Esophagus squamous epithelium (tissue), 5 donors: ENCODE data around the gene CTDP1. TPM values are rescaled to one million over a fixed set of nuclear protein-coding genes. Genes with fewer than 3 reads are reported as not detected.

ENCODE experiments used
- DNase-seq: peaks from one replicate; lab custom pipeline; 2025; lab: John Stamatoyannopoulos, UW
- H3K27ac ChIP-seq, 4 donors: fragments of 200-600 bp; sonication (generic); one replicate each; pipeline ENCODE4 v1.5.1; 2016 to 2019; ENCODE audit warnings: mild to moderate bottlenecking in 1 of 4
- H3K27me3 ChIP-seq, 4 donors: fragments of 200-600 bp; sonication (generic); 1 replicate in 3 of 4; 2 replicates in 1 of 4; pipeline versions ENCODE4 v1.5.1 to v1.6.0; 2017 to 2021; ENCODE audit warnings: antibody characterized with exemption in 1 of 4
- H3K36me3 ChIP-seq, 3 donors: fragments of 200-600 bp; sonication (generic); one replicate each; pipeline ENCODE4 v1.5.1; 2016 to 2019
- H3K4me1 ChIP-seq, 3 donors: fragments of 200-600 bp; sonication (generic); one replicate each; pipeline ENCODE4 v1.5.1; 2017 to 2019
- H3K4me3 ChIP-seq, 4 donors: fragments of 200-600 bp; sonication (generic); 1 replicate in 3 of 4; 2 replicates in 1 of 4; pipeline ENCODE4 v1.5.1; 2016 to 2019; ENCODE audit warnings: mild to moderate bottlenecking in 2 of 4, moderate library complexity in 1 of 4
- H3K9me3 ChIP-seq, 3 donors: fragments of 200-600 bp; sonication (generic); one replicate each; pipeline ENCODE4 v1.5.1; 2016 to 2019
- POLR2A ChIP-seq, 4 donors: fragments of 450-650 bp; IDR thresholded peaks; one replicate each; pipeline ENCODE4 v1.6.1; 2017; ENCODE audit warnings: antibody characterized with exemption in 4 of 4, mild to moderate bottlenecking in 4 of 4, moderate library complexity in 3 of 4
- WGBS, 2 donors: methylation state at CpG; one replicate each; pipeline ENCODE4 v1.1.5; 2018; 5-methylcytosine and 5-hydroxymethylcytosine counted together
- intact Hi-C: fragments of 100-400 bp; cut with DNase I; formaldehyde crosslinking; loops from one replicate; pipeline ENCODE4 v1.15.0; 2022
- total RNA-seq, 4 donors: library from RNA; depleted of rRNA; stranded (reverse); fragments of >200 nt; gene quantifications; one replicate each; pipeline ENCODE4 v1.1.0, GENCODE V29; 2016
- TF ChIP-seq, protein P1 (sequence below), 6 experiments: fragments of 450-650 bp in 4 of 6; fragments of 200-600 bp in 2 of 6; sonication (generic) in 2 of 6; IDR thresholded peaks; one replicate each; pipeline ENCODE4 v1.5.1; 2016 to 2019; ENCODE audit warnings: antibody characterized with exemption in 6 of 6, mild to moderate bottlenecking in 4 of 6, moderate library complexity in 4 of 6
- donor health status: DM: yes; HTN: yes; CAD: no.

CTDP1 gene
- total RNA-seq, 4 donors from 2014 or later: 10.5 to 17.1 (median 15.5) TPM

DNA sequence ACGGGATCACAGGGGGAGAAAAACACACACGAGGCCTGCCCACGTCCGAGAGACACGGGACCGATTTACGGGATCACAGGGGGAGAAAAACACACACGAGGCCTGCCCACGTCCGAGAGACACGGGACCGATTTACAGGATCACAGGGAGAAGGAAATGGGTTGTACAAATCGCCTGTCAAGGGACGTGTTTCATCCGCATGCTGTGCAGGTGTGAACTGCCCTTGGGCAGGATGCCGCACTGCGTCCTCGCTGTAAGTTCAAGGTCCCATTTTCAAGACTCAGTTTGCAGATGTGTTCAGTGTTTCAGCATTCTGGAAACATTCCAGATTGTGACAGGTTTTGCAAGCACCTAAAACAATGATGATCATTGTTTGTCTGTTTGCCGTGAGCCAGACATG lies 115.8 kb downstream of the CTDP1 start:
- H3K27me3 ChIP-seq: peaks cover 11 to 73% (median 21%) of the 10 kb centered on the region in 4 donors
- no peak for DNase-seq
- no peaks in the 10 kb centered on the region for H3K36me3 ChIP-seq
- intact Hi-C loops: no loop called here
- H3K27ac ChIP-seq: no peak overlapping the region
- H3K4me1 ChIP-seq: peaks cover 18 to 45% (median 20%) of the 10 kb centered on the region in 3 donors
- WGBS, 2 donors: 83 to 88% methylated on average over 17 to 19 of the region's 19 CpGs
- no peaks in the 10 kb centered on the region for H3K9me3 ChIP-seq
- TF ChIP-seq, protein P1, sequence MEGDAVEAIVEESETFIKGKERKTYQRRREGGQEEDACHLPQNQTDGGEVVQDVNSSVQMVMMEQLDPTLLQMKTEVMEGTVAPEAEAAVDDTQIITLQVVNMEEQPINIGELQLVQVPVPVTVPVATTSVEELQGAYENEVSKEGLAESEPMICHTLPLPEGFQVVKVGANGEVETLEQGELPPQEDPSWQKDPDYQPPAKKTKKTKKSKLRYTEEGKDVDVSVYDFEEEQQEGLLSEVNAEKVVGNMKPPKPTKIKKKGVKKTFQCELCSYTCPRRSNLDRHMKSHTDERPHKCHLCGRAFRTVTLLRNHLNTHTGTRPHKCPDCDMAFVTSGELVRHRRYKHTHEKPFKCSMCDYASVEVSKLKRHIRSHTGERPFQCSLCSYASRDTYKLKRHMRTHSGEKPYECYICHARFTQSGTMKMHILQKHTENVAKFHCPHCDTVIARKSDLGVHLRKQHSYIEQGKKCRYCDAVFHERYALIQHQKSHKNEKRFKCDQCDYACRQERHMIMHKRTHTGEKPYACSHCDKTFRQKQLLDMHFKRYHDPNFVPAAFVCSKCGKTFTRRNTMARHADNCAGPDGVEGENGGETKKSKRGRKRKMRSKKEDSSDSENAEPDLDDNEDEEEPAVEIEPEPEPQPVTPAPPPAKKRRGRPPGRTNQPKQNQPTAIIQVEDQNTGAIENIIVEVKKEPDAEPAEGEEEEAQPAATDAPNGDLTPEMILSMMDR (IDR thresholded peaks at IDR 0.05): no peak
- TF ChIP-seq POLR2A (IDR thresholded peaks at IDR 0.05): no peak
- no peak overlapping the region for H3K4me3 ChIP-seq

- H3K4me1 ChIP-seq: peaks cover 16 to 39% (median 20%) of the 10 kb centered on the region in 3 donors
- no peaks in the 10 kb centered on the region for H3K36me3 ChIP-seq
- H3K9me3 ChIP-seq: no peaks in the 10 kb centered on the region
- 14 to 23% methylated on average over 7 of the region's 7 CpGs for WGBS, 2 donors
- intact Hi-C loops: no loop called here
- TF ChIP-seq, protein P1 (IDR thresholded peaks at IDR 0.05): no peak
- no peak for TF ChIP-seq POLR2A (IDR thresholded peaks at IDR 0.05)
- no peak overlapping the region for H3K27ac ChIP-seq
- DNase-seq: no peak
- no peak overlapping the region for H3K4me3 ChIP-seq
- peaks cover 11 to 73% (median 22%) of the 10 kb centered on the region in 4 donors for H3K27me3 ChIP-seq
Observed at GRCh38 chr18:79796016-79796415, 116.4 kb downstream of the CTDP1 start.

- intact Hi-C loops: no loop called here
- H3K27me3 ChIP-seq: peaks cover 11 to 73% (median 22%) of the 10 kb centered on the region in 4 donors
- DNase-seq: no peak
Observed at GRCh38 chr18:79796531-79797405, 117.2 kb downstream of the CTDP1 start.

GRCh38 chr18:79797518-79798345 lies 118.1 kb downstream of the CTDP1 start, which contains the start of gene KCNG2:
TSS of gene KCNG2 (plus strand) at chr18:79797938. CDS start at chr18:79863668, 65,730 bp downstream.
- no peaks in the 10 kb centered on the region for H3K9me3 ChIP-seq
- no peak for TF ChIP-seq POLR2A (IDR thresholded peaks at IDR 0.05)
- TF ChIP-seq, protein P1 (IDR thresholded peaks at IDR 0.05): peak in 2 of 6 experiments; percentile 7 to 16
- H3K4me3 ChIP-seq: peak within 1 kb of the TSS; percentile 15 to 59 (median 30)
- WGBS, 2 donors: 22 to 31% methylated on average over 6 to 7 of the region's 92 CpGs
- DNase-seq: no peak
- H3K36me3 ChIP-seq: no peaks in the 10 kb centered on the region
- intact Hi-C loops: no loop called here
- H3K4me1 ChIP-seq: peaks cover 12 to 28% (median 20%) of the 10 kb centered on the region in 3 donors
- peaks cover 11 to 68% (median 22%) of the 10 kb centered on the region in 4 donors for H3K27me3 ChIP-seq
- no peak within 1 kb of the TSS for H3K27ac ChIP-seq

More at GRCh38 chr18:79796531-79797405, 117.2 kb downstream of the CTDP1 start:
- no peaks in the 10 kb centered on the region for H3K9me3 ChIP-seq
- TF ChIP-seq POLR2A (IDR thresholded peaks at IDR 0.05): no peak
- TF ChIP-seq, protein P1 (IDR thresholded peaks at IDR 0.05): no peak
- 24 to 50% methylated on average over 8 to 11 of the region's 21 CpGs for WGBS, 2 donors
- H3K36me3 ChIP-seq: no peaks in the 10 kb centered on the region
- H3K4me1 ChIP-seq: peaks cover 12 to 32% (median 20%) of the 10 kb centered on the region in 3 donors
- H3K27ac ChIP-seq: no peak overlapping the region
- no peak overlapping the region for H3K4me3 ChIP-seq
